OCI-LY7 (cell line): ENCODE measurements around the gene KYAT1.

Experiments used
- EZH2phosphoT487 ChIP-seq: fragments of 200-600 bp; sonication (generic); IDR thresholded peaks from 2 replicates; pipeline ENCODE4 v1.6.1; 2018; ENCODE audit warnings: low read depth, borderline replicate concordance, mild to moderate bottlenecking, mixed run types, antibody characterized with exemption, low read length, moderate library complexity, mixed read lengths
- TF ChIP-seq, protein P1 (sequence below): fragments of 200-600 bp; sonication (generic); conservative IDR thresholded peaks from 2 replicates; pipeline ENCODE4 v1.5.1; 2014; ENCODE audit warnings: mild to moderate bottlenecking, antibody characterized with exemption, low read length, moderate library complexity, mixed read lengths

DNA sequence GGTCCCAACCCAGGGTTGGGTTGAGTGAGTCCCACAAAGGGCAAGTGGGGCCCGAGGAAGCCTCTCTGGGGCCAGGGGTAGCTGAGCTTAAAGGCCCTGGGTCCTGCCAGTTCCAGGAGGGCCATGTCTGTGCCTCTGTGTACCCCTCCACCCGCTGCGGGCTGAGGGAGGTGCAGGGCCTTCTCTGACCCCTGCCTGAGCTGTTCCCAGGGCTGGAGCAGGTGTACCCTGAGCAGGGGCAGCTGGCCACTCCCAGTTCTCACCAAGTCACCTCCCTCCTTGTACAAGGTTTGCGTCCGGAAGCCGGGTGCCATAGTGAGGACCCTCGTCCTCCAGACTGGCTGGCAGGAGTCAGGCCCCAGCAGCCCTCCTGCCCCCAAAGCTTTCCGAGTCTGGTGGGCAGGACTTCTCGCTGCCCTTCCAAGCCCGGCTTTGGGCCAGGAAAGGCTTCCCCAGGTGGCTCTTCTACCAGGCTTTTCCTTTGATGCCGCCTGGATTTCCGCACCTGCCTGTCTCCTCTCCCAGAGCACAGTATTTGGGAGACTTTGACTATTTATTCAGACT, 72.6 kb downstream of the KYAT1 start:
- TF ChIP-seq, protein P1, sequence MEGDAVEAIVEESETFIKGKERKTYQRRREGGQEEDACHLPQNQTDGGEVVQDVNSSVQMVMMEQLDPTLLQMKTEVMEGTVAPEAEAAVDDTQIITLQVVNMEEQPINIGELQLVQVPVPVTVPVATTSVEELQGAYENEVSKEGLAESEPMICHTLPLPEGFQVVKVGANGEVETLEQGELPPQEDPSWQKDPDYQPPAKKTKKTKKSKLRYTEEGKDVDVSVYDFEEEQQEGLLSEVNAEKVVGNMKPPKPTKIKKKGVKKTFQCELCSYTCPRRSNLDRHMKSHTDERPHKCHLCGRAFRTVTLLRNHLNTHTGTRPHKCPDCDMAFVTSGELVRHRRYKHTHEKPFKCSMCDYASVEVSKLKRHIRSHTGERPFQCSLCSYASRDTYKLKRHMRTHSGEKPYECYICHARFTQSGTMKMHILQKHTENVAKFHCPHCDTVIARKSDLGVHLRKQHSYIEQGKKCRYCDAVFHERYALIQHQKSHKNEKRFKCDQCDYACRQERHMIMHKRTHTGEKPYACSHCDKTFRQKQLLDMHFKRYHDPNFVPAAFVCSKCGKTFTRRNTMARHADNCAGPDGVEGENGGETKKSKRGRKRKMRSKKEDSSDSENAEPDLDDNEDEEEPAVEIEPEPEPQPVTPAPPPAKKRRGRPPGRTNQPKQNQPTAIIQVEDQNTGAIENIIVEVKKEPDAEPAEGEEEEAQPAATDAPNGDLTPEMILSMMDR: no peak
- TF ChIP-seq EZH2phosphoT487: no peak
